ENCODE results near the gene SMOC1.

The SMOC1 gene

GRCh38 chr14:70018713-70019211 is 139.5 kb downstream of the SMOC1 start:
- DNase-seq (ENCODE audit: low spot score) = peak; percentile 16
- TF ChIP-seq CTCF (IDR thresholded peaks at IDR 0.05; ENCODE audit: extremely low read depth, missing control alignments) = no peak

GRCh38 chr14:70019695-70020094 is 140.5 kb downstream of the SMOC1 start:
- no peak for DNase-seq (ENCODE audit: low spot score)
- no peak for TF ChIP-seq CTCF (IDR thresholded peaks at IDR 0.05; ENCODE audit: extremely low read depth, missing control alignments)

GRCh38 chr14:70020352-70021170 is 141.3 kb downstream of the SMOC1 start:
- no peak for DNase-seq (ENCODE audit: low spot score)
- TF ChIP-seq CTCF (IDR thresholded peaks at IDR 0.05; ENCODE audit: extremely low read depth, missing control alignments) = no peak

GRCh38 chr14:70021548-70022220 is 142.5 kb downstream of the SMOC1 start:
- DNase-seq (ENCODE audit: low spot score) = no peak
- TF ChIP-seq CTCF (IDR thresholded peaks at IDR 0.05; ENCODE audit: extremely low read depth, missing control alignments) = no peak

- DNase-seq (ENCODE audit: low spot score) = no peak
- TF ChIP-seq CTCF (IDR thresholded peaks at IDR 0.05; ENCODE audit: extremely low read depth, missing control alignments) = no peak
Observed at GRCh38 chr14:70022771-70023445, 143.7 kb downstream of the SMOC1 start.

- TF ChIP-seq CTCF (IDR thresholded peaks at IDR 0.05; ENCODE audit: extremely low read depth, missing control alignments) = no peak
- DNase-seq (ENCODE audit: low spot score) = no peak
Observed at GRCh38 chr14:70023871-70024270, 144.7 kb downstream of the SMOC1 start.

Data from GM20000 (cell line).